ENCODE measurements around the gene BOC. TPM values are rescaled to one million over a fixed set of nuclear protein-coding genes. Genes with fewer than 3 reads are reported as not detected.

Gene BOC
- total and polyA plus RNA-seq, 2 of the 4 experiments (the other 2 are of a cell fraction): 6.8 to 15.2 TPM

DNA sequence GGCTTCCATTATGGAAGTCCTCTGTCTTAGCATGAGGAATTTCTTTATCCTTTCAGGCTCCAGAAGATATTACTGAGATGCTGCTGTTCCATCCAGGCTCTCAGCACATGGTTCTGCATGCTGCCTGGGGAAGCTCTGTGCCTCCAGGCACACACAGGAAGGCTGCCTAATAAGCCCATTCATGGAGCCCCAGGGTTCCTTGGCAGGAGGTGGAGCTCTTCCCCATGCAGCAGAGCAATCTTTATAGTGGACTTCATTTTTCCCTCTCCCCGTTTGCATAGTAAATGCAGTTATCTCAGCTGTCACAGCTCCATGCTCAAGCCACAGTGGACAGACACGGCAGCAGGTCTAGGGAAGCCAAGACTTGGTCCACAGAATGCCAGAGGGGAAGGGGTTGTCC, 57.6 kb downstream of the BOC start:
- CTCF ChIA-PET: no interaction called here
- H3K56ac ChIP-seq (ENCODE audit: extremely low read depth, insufficient read depth, low read length): no peak overlapping the region
- intact Hi-C loops (cut with micrococcal nuclease): no loop called here
- DNase-seq: no peak
- H3K36me3 ChIP-seq (ENCODE audit: control insufficient read depth, insufficient read depth, low read length): peaks cover 42% of the 10 kb centered on the region
- no TSS peak for BruUV-seq (replicated peaks)
- dilution Hi-C loops (cut with HindIII; ENCODE audit: low sequenced_read_pairs, unreplicated experiment): no loop called here
- no peak overlapping the region for H2BK20ac ChIP-seq (ENCODE audit: low read depth, low read length)
- no peak overlapping the region for H3K14ac ChIP-seq (replicated peaks; ENCODE audit: low read depth, low read length)
- WGBS, 2 experiments (ENCODE audit: extremely low coverage in 2 of 2, insufficient read length in 1 of 2): 60% methylated on average over 1 of the region's 2 CpGs; no CpG with 5 or more reads in 1 of the 2 experiments
- no peaks in the 10 kb centered on the region for H3K9me3 ChIP-seq (ENCODE audit: control insufficient read depth, insufficient read depth, low read length)
- no peak overlapping the region for H3K4ac ChIP-seq (ENCODE audit: low read depth, low read length)
- H2AK9ac ChIP-seq (replicated peaks; ENCODE audit: low read depth, low read length, poor library complexity): no peak overlapping the region
- no peak overlapping the region for H3K4me2 ChIP-seq (ENCODE audit: low read depth, low read length)
- no peak overlapping the region for H2BK120ac ChIP-seq (ENCODE audit: low read depth, low read length)
- no peaks in the 10 kb centered on the region for H3K79me1 ChIP-seq (ENCODE audit: low read depth in 1 of 2, low read length in 2 of 2)
- no peak overlapping the region for H3K9ac ChIP-seq (ENCODE audit: low read depth, low read length)
- H3K4me1 ChIP-seq (ENCODE audit: control insufficient read depth, insufficient read depth, low read length): no peaks in the 10 kb centered on the region
- POLR2A ChIA-PET (ENCODE audit: unreplicated experiment): no interaction called here
- no peak overlapping the region for H3K23ac ChIP-seq (ENCODE audit: low read depth, low read length)
- no peak overlapping the region for H2BK5ac ChIP-seq (ENCODE audit: low read depth, low read length, poor library complexity, severe bottlenecking)
- no peak overlapping the region for H2BK15ac ChIP-seq (ENCODE audit: low read depth, low read length)
- no peak overlapping the region for H2AFZ ChIP-seq (replicated peaks; ENCODE audit: low read length, poor library complexity)
- H4K20me1 ChIP-seq (ENCODE audit: insufficient read depth, low read length): no peaks in the 10 kb centered on the region; the same call in 1 of the 2 replicates
- no peak overlapping the region for H2AK5ac ChIP-seq (ENCODE audit: low read depth, low read length)
- no peak overlapping the region for H3K18ac ChIP-seq (ENCODE audit: low read depth, low read length)
- H4K91ac ChIP-seq (ENCODE audit: insufficient read depth, low read depth, low read length): no peak overlapping the region
- no peak overlapping the region for H3K4me3 ChIP-seq (ENCODE audit: insufficient read depth, low read depth, low read length)
- H3K27me3 ChIP-seq (ENCODE audit: control insufficient read depth, insufficient read depth, low read length): peaks cover 4% of the 10 kb centered on the region; the same call in 1 of the 2 replicates
- H4K8ac ChIP-seq (ENCODE audit: low read depth in 2 of 2, low read length in 2 of 2): no peak overlapping the region
- H3K27ac ChIP-seq (ENCODE audit: insufficient read depth, low read length): no peak overlapping the region
- ATAC-seq (ENCODE audit: low read depth): no peak
- 0 out of 2 replicates have a peak, but pooled peaks cover 5% of the 10 kb centered on the region for H3K9me1 ChIP-seq (ENCODE audit: insufficient read depth, low read length)
- in situ Hi-C loops (cut with MboI; ENCODE audit: low sequenced_read_pairs): no loop called here
- TF ChIP-seq BHLHE40 (IDR thresholded peaks at IDR 0.05; ENCODE audit: low read depth, low read length): no peak
- TF ChIP-seq MAFK (IDR thresholded peaks at IDR 0.05; ENCODE audit: low read depth, low read length): no peak
- no peak for TF ChIP-seq USF2 (IDR thresholded peaks at IDR 0.05; ENCODE audit: low read depth, low read length)
- TF ChIP-seq MXI1 (IDR thresholded peaks at IDR 0.05; ENCODE audit: borderline replicate concordance, low read depth, low read length): no peak
- TF ChIP-seq RFX5 (IDR thresholded peaks at IDR 0.05; ENCODE audit: low read depth, low read length): no peak
- TF ChIP-seq MAZ (IDR thresholded peaks at IDR 0.05; ENCODE audit: borderline replicate concordance, low read depth, low read length): no peak
- TF ChIP-seq, protein P1, sequence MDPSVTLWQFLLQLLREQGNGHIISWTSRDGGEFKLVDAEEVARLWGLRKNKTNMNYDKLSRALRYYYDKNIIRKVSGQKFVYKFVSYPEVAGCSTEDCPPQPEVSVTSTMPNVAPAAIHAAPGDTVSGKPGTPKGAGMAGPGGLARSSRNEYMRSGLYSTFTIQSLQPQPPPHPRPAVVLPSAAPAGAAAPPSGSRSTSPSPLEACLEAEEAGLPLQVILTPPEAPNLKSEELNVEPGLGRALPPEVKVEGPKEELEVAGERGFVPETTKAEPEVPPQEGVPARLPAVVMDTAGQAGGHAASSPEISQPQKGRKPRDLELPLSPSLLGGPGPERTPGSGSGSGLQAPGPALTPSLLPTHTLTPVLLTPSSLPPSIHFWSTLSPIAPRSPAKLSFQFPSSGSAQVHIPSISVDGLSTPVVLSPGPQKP (IDR thresholded peaks at IDR 0.05; ENCODE audit: borderline replicate concordance, low read depth, low read length): no peak
- no peak for TF ChIP-seq CTCF (conservative IDR thresholded peaks at IDR 0.05; ENCODE audit: low read depth, low read length)
- no peak for TF ChIP-seq SMC3 (IDR thresholded peaks at IDR 0.05; ENCODE audit: low read depth, low read length)
- no peak for TF ChIP-seq CHD1 (IDR thresholded peaks at IDR 0.05; ENCODE audit: low read depth, low read length)
- no peak for TF ChIP-seq RAD21 (IDR thresholded peaks at IDR 0.05; ENCODE audit: low read length)
- no peak for TF ChIP-seq CEBPB (IDR thresholded peaks at IDR 0.05; ENCODE audit: low read depth, low read length)
- no peak overlapping the region for H4K5ac ChIP-seq (ENCODE audit: low read depth, low read length)
